PC-3 (cell line): Measurements from ENCODE around the gene PKP3.

Source experiments
- EZH2 ChIP-seq: fragments of 300-600 bp; sonication (generic); IDR thresholded peaks from one replicate; pipeline ENCODE4 v1.6.1; 2017; ENCODE audit warnings: antibody characterized with exemption, mild to moderate bottlenecking, low read length; ENCODE audit not compliant: unreplicated experiment
- EZH2phosphoT487 ChIP-seq: fragments of 300-600 bp; sonication (generic); IDR thresholded peaks from 2 replicates; pipeline ENCODE4 v1.6.1; 2018; ENCODE audit warnings: mild to moderate bottlenecking, antibody characterized with exemption, low read length, borderline replicate concordance
- TF ChIP-seq, protein P1 (sequence below): fragments of 300-600 bp; sonication (generic); conservative IDR thresholded peaks from 2 replicates; pipeline ENCODE4 v1.5.1; 2017; ENCODE audit warnings: antibody characterized with exemption, low read depth, mild to moderate bottlenecking, low read length

DNA sequence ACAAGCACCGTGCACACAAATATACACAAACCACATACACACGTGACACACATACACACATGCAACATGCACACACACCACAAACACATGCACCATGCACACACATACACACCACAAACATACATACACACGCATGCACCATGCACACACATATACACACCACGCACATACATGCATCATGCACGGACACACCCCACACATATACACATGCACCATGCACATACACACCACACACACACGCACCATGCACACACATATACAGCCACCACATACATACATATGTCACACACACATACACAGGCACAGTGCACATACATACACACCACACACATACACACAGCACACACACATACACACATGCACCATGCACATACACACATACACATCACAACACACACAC lies 37.4 kb upstream of the PKP3 start:
- no peak for TF ChIP-seq EZH2
- TF ChIP-seq, protein P1, sequence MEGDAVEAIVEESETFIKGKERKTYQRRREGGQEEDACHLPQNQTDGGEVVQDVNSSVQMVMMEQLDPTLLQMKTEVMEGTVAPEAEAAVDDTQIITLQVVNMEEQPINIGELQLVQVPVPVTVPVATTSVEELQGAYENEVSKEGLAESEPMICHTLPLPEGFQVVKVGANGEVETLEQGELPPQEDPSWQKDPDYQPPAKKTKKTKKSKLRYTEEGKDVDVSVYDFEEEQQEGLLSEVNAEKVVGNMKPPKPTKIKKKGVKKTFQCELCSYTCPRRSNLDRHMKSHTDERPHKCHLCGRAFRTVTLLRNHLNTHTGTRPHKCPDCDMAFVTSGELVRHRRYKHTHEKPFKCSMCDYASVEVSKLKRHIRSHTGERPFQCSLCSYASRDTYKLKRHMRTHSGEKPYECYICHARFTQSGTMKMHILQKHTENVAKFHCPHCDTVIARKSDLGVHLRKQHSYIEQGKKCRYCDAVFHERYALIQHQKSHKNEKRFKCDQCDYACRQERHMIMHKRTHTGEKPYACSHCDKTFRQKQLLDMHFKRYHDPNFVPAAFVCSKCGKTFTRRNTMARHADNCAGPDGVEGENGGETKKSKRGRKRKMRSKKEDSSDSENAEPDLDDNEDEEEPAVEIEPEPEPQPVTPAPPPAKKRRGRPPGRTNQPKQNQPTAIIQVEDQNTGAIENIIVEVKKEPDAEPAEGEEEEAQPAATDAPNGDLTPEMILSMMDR: no peak
- no peak for TF ChIP-seq EZH2phosphoT487
